ENCODE data around the gene SND1. TPM values are rescaled to one million over a fixed set of nuclear protein-coding genes. Genes with fewer than 3 reads are reported as not detected.
A peak's percentile ranks its signal among the peaks of the same experiment; 100 is the strongest.

Gene SND1
- total and polyA plus RNA-seq, 10 of the 15 experiments (the other 5 are each of a cell fraction or from before 2014, with no cell fraction given) = 52.4 to 270 (median 146) TPM

DNA sequence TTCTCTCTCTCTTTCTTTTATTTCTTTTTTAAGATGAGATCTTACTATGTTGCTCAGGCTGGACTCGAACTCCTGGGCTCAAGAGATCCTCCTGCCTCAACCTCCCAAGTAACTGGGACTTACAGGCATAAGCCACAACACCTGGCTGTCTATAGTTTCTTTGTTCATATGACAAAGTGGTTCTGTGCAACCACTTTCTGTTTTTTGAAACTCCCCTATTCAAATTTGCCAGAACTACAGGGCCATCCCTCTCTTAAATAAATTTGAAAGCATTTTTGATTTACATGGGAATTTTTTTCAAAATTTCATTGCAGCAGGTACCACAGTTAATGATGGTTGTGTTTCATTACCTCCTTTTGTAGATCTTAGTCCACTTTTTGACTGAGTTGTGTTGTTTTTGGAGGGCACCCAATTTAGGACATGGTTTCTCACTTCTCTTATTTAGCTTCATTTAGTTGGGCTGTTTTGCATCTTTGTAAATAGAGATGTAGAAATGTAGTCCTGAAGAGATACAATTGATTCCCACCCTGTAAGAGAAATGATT, 260.0 kb downstream of the SND1 start:
- intact Hi-C loops (cut with micrococcal nuclease; ENCODE audit: unreplicated experiment) = no loop called here
- Histone ChIP-seq H3K27me3 (replicated peaks in 1 of 2; ENCODE audit: control insufficient read depth in 2 of 2, insufficient read depth in 2 of 2, low read length in 1 of 2) (no peaks in the 10 kb centered on the region), H3K4me1 (ENCODE audit: control insufficient read depth, insufficient read depth, low read length) (peaks cover 25% of the 10 kb centered on the region), H3K79me2 (ENCODE audit: control insufficient read depth, insufficient read depth, low read length) (peaks cover 16% of the 10 kb centered on the region), H4K20me1 (ENCODE audit: control insufficient read depth, insufficient read depth) (no peaks in the 10 kb centered on the region), H3K27ac (ENCODE audit: control insufficient read depth, insufficient read depth) (peak overlapping the region; percentile 59), H3K9me3 (replicated peaks; ENCODE audit: control insufficient read depth, insufficient read depth, low read length) (no peaks in the 10 kb centered on the region), H2AFZ (ENCODE audit: control insufficient read depth, low read depth, low read length) (no peak overlapping the region), H3K36me3 (ENCODE audit: control insufficient read depth in 2 of 2, insufficient read depth in 2 of 2, low read length in 1 of 2) (peaks cover 3 to 4% of the 10 kb centered on the region in 2 experiments; a peak in 2 of 4 replicates), H3K4me2 (ENCODE audit: control insufficient read depth, insufficient read depth) (peak overlapping the region; percentile 32), H3K4me3 (no peak overlapping the region), H3K9ac (ENCODE audit: control insufficient read depth, insufficient read depth, low read length) (peak overlapping the region; percentile 17; the same call in 1 of the 2 replicates)
- POLR2A ChIA-PET = interaction anchor here (0.9 to 1.4 kb wide), 2 partner anchors 10 to 19 kb away, joined by 3 to 5 read pairs; no protein-coding TSS in a partner anchor
- FAIRE-seq = no peak
- in situ Hi-C loops (cut with MboI) = no loop called here
- peak; percentile 86 for DNase-seq (ENCODE audit: low read depth, low spot score)
- SMC1A ChIA-PET (ENCODE audit: uncharacterized antibody, unreplicated experiment) = interaction anchor here (0.8 to 3.3 kb wide), 6 partner anchors 8 to 57 kb away, joined by 3 to 19 read pairs (median 3); no protein-coding TSS in a partner anchor
- no TSS peak for BruUV-seq (replicated peaks)
- RAD21 ChIA-PET (ENCODE audit: unreplicated experiment) = interaction anchor here (0.5 to 1.2 kb wide), 3 partner anchors 9 to 1636 kb away, joined by 3 to 4 read pairs (median 4); no protein-coding TSS in a partner anchor
- CTCF ChIA-PET = interaction anchor here (1.3 to 2.0 kb wide), 3 partner anchors 9 to 16 kb away, joined by 4 to 5 read pairs (median 4); no protein-coding TSS in a partner anchor
- peak; percentile 88 for ATAC-seq
- 7% methylated on average over 1 of the region's 1 CpG for WGBS (ENCODE audit: insufficient coverage, insufficient replicate concordance, low lambda C conversion rate, missing lambda C conversion rate)
- TF ChIP-seq TBL1XR1 (IDR thresholded peaks at IDR 0.05; ENCODE audit: low read depth, low read length) = peak; percentile 67; the same call in 1 of the 2 replicates
- no peak for TF ChIP-seq ZSCAN29 (IDR thresholded peaks at IDR 0.05)
- TF ChIP-seq ZBTB11 (CRISPR knock-in tag; IDR thresholded peaks at IDR 0.05) = no peak
- TF ChIP-seq NR2F1 (conservative IDR thresholded peaks at IDR 0.05) = no peak
- TF ChIP-seq NFXL1 (IDR thresholded peaks at IDR 0.05; ENCODE audit: borderline replicate concordance) = no peak
- TF ChIP-seq CREB1 (IDR thresholded peaks at IDR 0.05; ENCODE audit: low read depth) = no peak
- TF ChIP-seq ZBTB33 (IDR thresholded peaks at IDR 0.05) = no peak
- TF ChIP-seq RCOR1 (conservative IDR thresholded peaks at IDR 0.05; ENCODE audit: low read depth, low read length) = no peak
- 0 out of 4 replicates have a peak, but pooled peaks of 1 of the 2 experiments have one; percentile 16 for TF ChIP-seq BHLHE40 (IDR thresholded peaks at IDR 0.05; ENCODE audit: borderline replicate concordance in 1 of 2, low read depth in 2 of 2, low read length in 1 of 2)
- no peak for TF ChIP-seq NFYB (IDR thresholded peaks at IDR 0.05; ENCODE audit: insufficient read depth, low read depth, low read length)
- TF ChIP-seq PML (IDR thresholded peaks at IDR 0.05; ENCODE audit: low read length) = peak; percentile 33; the same call in 1 of the 2 replicates
- no peak for TF ChIP-seq CBX3 (IDR thresholded peaks at IDR 0.05; ENCODE audit: borderline replicate concordance, low read depth)
- TF ChIP-seq NR2C2 (IDR thresholded peaks at IDR 0.05; ENCODE audit: borderline replicate concordance, control insufficient read depth, insufficient read length, low read depth) = no peak
- no peak for TF ChIP-seq MXI1 (IDR thresholded peaks at IDR 0.05; ENCODE audit: low read depth, low read length)
- TF ChIP-seq SREBF2 (IDR thresholded peaks at IDR 0.05; ENCODE audit: low read length) = no peak
- no peak for TF ChIP-seq STAT1 (conservative IDR thresholded peaks at IDR 0.05)
- TF ChIP-seq RAD21 (IDR thresholded peaks at IDR 0.05; ENCODE audit: insufficient read depth, low read depth, low read length) = no peak
- TF ChIP-seq YY1 (IDR thresholded peaks at IDR 0.05; ENCODE audit: low read depth, low read length) = no peak
- no peak for TF ChIP-seq GABPA (IDR thresholded peaks at IDR 0.05; ENCODE audit: low read depth)
- peak; percentile 54; the same call in 1 of the 2 replicates for TF ChIP-seq ATF7 (IDR thresholded peaks at IDR 0.05; ENCODE audit: low read depth)
- no peak for TF ChIP-seq SREBF1 (IDR thresholded peaks at IDR 0.05; ENCODE audit: low read length)

All from GM12878 (cell line).